Activated T-helper 1 cell treated with anti-CD3 and anti-CD28 coated beads, Interleukin-2, amount 50 U/mL, for 16 hours (primary cell): ENCODE data around the gene IP6K1.
"Not testable (repeated sequence)": the region's sequence is repeated elsewhere in the genome, so short reads cannot be mapped to it uniquely, and the experiment has no call there.

Source experiments
- DNase-seq, 2 donors: peaks; one replicate each; pipeline ENCODE4 v3.0.0-alpha.2; 2020; ENCODE audit warnings: low read depth in 1 of 2, low spot score in 1 of 2

IP6K1 gene

GRCh38 chr3:49690856-49691255, 95.5 kb downstream of the IP6K1 start:
- DNase-seq = not testable (repeated sequence)

- not testable (repeated sequence) for DNase-seq
Observed at GRCh38 chr3:49689908-49690624, 96.3 kb downstream of the IP6K1 start.

DNA sequence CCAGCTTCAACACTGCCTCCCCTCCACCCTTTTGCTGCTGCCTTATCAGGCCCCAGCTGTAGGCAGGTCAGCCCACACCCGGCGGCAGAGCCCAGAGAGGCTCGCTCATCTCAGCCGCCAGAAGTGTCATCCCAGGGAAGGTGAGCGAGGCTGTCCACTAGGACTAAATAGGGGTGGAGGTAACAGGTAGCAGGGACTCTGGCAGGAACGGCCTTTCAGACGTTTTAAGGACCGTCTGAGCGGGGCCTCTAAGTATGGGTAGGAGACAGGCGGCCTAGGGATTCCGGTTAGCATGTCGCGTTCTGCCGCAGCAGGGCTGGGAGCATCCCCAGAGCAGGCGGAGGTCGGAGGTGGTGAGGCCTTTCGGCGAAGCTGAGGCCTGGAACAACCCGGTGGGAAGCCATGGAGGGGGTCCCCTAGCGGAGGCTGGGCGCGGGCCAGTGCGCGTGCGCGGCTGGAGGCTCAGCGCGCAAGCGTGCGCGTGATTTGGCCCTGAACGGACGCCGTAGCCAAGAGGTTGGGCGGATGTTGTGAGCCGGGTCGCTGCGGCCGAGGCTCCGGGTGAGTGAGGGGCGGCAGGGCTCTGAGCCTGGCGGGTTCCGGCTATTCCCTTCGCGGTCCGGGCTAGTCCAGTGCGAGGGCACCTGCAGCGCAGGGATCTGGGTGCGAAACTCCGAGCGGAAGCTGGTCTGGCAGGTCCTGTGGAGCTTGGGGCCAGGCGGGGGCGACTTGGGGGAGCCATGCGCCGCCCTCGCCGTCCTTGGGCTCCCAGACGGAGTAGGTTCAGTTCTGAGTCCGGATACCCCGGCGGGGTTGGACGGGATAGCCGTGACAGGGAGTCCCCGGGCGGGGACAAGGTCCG, 97.1 kb downstream of the IP6K1 start, which contains the start of the genes MST1 and RNF123:
Gene MST1 (minus strand): TSS at position 429 of the 862 bp plus-strand sequence. CDS start 783 bp downstream, outside the sequence.
Gene RNF123 (plus strand): TSS at position 512 of the 862 bp plus-strand sequence. CDS start 1,609 bp downstream, outside the sequence.
- peak; percentile 87 to 89 for DNase-seq

GRCh38 chr3:49688338-49689045, 97.8 kb downstream of the IP6K1 start:
- not testable (repeated sequence) for DNase-seq

DNA sequence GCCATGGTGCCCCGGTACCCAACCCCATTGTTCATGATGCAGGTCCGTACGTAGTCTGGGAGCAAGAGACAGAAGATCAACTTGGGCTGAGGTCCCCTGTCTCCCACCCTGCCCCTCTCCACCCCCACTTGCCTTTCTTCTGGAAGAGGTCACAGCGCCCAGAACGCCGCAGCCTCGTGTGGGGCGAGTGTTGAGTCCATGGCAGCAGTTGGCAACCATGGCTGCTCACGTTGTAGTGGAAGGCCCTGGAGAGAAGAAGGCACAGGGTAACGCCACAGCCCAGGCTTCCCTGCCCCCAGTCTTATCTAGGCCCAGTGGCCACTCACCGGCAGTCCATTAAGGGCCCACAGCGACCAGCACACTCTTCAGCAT, 98.9 kb downstream of the IP6K1 start:
- not testable (repeated sequence) for DNase-seq

GRCh38 chr3:49686769-49687423, 99.4 kb downstream of the IP6K1 start:
- DNase-seq = not testable (repeated sequence)

GRCh38 chr3:49686346-49686745, 100.0 kb downstream of the IP6K1 start:
- DNase-seq = not testable (repeated sequence)

DNA sequence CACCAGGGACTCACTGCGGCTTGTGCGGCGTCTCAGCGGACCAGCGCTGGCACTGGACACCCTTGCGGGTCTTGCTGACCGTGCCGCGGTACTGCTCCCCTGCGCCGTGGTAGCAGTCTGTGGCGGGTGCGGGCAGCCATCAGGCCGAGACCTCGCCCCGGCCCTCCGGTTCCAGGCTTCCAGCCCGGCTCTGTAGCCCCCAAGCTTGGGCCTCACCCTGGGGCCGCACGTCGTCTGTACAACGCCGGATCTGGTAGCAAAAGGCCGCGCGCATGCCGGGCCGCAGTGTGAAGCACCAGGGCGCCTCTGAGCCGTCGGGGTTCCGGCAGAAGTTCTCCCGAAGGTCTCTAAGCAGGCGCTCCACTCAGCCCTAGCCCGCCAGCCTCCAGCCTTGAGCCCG, 100.5 kb downstream of the IP6K1 start:
- not testable (repeated sequence) for DNase-seq

GRCh38 chr3:49685103-49685502, 101.2 kb downstream of the IP6K1 start:
- DNase-seq = not testable (repeated sequence)

GRCh38 chr3:49684453-49684852, 101.9 kb downstream of the IP6K1 start:
- DNase-seq = not testable (repeated sequence)

GRCh38 chr3:49683162-49683561, 103.2 kb downstream of the IP6K1 start:
- no peak for DNase-seq

GRCh38 chr3:49681543-49681942, 104.8 kb downstream of the IP6K1 start:
- no peak for DNase-seq

GRCh38 chr3:49681232-49681522, 105.2 kb downstream of the IP6K1 start:
- no peak for DNase-seq

- no peak for DNase-seq
Observed at GRCh38 chr3:49680493-49681231, 105.7 kb downstream of the IP6K1 start.

GRCh38 chr3:49675912-49676311, 110.4 kb downstream of the IP6K1 start:
- no peak for DNase-seq

DNA sequence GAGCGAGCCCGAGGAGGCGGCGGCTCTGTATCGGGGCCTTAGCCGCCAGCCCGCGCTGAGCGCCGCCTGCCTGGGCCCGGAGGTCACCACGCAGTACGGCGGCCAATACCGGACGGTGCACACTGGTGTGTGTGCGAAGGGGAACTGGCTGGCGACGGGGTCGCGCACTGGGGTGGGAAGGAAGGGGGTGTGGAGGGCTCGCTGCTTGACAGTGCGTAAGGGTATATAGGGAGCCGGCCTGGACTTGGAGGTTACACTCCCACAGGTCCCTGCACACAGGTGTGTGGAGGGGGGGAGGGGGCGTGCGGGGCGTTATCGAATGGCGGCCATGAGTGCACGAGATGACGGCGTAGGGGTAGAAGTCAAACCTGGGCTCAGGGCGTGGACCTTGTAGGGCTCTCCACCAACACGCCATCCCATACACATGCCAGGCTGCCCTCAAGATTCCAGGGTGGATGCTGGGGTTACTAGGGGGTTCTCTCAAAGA, 111.8 kb downstream of the IP6K1 start:
- DNase-seq = no peak
